DMS53 (cell line): ENCODE data around the gene FBXW7.

Source experiments
- DNase-seq: peaks from one replicate; lab custom pipeline; 2025; lab: John Stamatoyannopoulos, UW

The FBXW7 gene

DNA sequence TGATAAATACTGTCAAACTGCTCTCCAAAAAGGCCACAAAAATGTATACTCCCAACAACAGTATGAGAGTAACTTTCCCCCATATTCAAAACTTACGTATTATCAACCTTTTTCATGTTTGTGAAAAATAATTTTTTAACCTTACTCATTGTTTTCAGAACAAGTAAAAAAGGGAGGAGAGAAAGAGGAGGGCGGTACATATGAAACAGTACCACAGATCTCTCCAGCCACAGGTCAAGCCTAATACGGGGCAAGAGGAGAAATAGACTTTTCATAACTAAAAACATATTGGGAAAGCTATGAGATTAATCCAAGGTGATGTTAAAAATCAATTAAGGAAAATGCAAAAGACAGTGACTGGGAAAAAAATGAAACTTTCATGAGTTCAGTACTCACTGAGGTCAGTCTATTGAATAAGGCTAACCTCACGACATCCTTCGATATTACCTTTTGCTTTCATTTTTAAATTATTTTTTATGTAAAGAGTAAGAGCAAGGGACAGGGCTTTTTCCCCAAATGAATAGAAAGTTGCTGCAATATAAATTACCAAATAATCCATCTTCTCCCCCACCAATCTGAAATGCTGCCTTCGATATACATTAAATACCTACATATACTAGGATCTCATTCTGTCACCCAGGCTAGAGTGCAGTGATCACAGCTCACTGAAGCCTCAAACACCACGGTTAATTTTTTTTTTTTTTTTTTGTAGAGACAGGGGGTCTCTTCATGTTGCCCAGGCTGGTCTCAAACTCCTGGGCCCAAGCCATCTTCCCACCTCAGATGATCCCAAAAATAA, 25.3 kb downstream of the FBXW7 start:
- no peak for DNase-seq

DNA sequence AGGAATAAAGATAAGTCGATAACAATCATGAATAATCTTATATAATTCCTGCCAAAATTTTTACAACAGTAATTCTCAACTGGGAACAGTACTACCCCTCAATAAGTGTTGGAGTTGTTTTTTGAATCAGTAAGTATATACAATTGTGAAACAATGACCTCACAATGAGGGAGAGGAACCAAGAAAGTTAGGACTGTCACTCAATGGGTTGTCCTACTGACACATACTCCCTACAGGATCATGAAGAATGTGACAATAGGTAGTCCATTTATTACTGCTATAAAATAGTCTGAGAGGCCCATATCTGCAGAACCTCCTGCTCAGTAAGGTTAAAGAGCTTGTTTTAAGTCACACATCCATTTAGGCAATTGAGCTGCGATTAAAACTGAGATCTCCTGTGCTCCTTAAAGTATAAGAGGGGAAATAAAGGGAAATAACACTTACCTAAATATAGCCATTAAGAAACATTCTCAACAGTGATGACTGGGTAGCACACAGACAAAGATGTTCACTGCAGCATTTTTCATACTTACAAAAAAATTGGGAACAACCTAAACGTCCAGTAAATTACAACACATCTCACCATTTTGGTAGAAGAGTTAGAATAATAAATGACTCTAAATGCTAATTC, 26.2 kb downstream of the FBXW7 start:
- DNase-seq = no peak

DNA sequence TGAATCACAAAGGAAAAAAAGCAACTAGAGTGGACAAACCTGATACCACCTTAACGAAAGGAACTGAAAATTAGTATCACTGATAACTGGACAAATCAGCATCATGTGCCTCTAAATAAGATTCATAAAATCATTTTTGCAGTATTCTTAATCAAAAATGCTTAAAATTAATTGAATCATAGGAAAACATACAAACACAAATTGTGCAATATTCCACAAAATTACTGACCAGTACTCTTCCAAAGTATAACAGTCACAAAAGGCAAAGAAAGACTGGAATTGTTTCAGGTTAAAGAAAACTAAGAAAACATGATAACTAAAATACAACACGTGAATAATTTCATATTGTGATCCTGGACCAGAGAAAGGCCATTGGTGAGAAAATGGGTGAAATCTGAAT, 27.1 kb downstream of the FBXW7 start:
- no peak for DNase-seq

DNA sequence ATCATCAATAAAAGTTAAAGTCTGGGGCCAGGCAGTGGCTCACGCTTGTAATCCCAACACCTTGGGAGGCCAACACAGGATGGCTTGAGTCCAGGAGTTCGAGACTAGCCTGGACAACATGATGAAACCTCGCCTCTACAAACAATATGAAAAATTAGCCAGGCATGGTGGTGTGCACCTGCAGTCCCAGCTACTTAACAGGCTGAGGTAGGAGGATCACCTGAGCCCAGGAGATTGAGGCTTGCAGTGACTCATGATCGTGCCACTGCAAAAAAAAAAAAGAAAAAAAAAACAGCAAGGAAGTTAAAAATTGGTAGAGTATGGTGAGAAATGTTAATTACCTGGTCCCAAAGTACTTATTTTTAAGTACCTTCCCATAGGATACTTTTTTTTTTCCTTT, 27.5 kb downstream of the FBXW7 start:
- peak; percentile 80 for DNase-seq

DNA sequence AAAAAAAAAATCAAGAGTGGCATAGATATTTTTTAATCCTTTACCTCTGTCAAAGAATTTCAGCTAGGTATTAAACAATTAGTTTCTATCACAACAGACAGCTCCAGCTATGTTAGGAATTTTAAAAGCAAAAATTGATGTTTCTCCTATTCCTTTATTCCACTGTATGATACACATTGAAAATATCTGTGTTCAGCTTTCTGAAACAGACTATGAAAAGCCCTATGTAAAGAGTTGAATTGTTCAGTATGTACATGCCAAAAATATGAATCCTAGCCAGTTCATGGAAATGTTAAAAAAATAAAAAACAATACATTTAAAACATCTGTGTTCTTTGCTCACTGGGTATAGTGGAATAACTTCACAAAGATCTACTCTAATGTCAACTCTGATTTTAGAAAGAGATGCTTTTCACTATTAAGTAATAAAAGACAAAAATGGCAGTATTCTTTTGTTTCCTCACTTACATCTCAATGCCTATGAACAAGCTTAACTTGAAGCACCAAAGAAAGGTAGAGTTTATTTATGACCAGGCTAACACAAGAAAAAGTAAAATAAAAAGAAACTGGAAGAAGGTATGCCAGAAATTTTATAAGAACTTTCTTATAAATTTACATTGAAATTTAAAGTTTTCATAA, 32.1 kb downstream of the FBXW7 start:
- no peak for DNase-seq

DNA sequence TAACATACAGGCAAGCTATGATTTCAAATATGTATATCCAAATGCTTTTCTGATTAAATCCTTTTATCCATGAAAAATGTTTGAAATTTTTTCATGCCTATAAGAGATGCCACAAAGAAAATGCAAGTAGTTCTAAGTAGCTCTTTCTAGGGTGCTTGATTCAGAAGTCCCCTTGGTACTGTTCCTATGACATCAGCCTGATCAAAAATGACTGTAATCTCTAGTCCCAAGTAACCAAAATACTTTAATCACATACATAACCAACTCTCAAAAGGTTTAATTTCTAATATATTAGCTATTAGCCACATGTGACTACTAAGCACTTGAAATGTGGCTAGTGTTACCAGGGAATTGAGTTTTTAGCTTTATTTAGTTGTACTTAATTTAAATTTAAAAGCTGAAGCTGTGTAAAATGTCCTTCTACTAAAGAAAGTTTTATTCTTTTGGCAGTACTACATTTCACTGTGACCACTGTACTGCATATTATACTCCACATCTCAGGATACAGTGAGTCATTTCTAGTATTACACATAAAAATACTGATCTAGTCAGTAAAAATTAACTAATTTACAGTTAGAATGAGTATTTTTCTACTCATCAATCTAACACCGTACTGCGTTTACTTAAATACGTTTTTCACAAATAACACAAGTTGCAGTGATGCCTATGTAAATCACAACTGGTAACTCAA, 33.9 kb downstream of the FBXW7 start:
- DNase-seq = no peak

DNA sequence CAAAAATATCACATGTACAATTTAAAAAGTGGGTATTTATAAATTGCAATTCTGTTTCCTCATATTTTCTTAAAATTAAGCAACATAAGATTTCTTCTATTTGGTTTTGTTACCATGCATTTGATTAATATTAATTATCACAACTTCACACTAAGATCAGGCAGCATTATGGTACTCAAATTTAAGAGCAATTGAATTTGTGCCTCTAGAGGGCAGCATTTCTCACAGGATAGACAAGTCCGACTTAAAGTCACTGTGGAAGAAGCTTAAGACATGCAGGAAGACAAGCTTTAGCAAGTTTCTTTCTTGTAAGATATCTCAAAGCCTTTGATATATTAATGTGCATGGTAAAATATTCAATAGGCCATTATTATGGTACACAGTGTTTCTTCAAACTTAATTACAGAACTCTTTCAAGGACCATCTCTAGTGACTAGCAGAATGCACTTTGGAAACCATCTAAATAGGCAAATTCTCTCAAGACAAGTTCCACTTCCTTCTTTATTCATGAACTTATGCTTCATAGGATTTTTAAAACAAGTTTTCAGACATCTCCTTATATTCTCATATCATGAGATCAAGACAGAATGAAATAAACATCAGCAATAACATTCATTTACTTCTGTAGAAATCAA, 35.0 kb downstream of the FBXW7 start:
- DNase-seq = peak; percentile 84

DNA sequence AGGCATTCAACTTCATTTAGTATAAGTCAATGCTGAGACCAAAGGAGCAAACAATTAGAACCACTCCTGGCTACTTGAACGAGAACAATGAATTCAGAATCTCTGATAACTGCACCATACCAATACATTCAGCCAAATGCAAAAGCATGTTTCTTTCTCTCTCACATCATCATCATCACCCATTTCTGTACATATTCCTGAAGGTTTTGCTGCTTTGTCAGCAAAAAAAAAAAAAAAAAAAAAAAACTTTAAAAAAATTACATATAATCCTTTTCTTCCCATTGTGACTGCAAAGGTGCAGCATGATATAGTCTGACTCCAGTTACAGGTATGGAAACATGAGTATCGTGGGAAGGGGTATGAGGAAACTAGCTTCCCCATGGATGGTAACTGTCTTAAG, 35.6 kb downstream of the FBXW7 start:
- DNase-seq = no peak

DNA sequence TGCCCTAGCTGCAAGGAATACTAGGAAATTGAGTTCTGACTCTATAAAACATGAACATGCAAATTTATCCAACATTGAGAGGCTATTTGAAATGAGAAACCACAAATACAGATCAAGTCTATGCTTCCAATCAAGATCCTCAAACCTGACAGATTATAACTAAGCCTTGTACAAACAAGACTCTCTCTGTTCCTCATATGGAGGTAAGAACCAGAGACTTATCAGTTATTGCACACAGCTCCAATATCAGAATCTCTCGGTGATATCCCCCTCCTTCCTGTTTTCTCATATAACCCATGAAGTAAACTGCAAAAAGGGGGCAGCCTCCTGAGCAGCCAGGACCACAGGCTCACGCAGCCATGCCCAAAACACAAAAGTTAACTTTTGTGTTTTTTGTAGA, 36.5 kb downstream of the FBXW7 start:
- DNase-seq = peak; percentile 42

DNA sequence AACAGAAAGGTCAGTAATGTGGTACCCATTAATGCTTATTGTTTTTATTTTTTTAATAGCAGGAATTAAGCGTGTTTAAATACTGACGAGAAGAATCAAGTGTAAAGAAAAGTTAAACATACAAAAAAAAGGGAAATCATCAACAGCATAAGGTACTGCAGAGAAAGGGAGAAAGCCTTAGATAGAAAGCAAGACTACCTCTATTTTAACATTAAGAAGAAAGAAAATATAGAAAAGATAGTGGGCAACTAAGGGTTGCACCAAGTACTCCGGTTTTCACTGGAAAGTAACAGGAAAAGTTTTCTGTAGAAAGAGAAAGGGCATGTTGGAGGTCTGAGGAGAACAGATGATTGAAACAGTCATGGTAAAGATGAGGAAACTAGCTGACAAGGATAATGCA, 41.9 kb downstream of the FBXW7 start:
- no peak for DNase-seq

DNA sequence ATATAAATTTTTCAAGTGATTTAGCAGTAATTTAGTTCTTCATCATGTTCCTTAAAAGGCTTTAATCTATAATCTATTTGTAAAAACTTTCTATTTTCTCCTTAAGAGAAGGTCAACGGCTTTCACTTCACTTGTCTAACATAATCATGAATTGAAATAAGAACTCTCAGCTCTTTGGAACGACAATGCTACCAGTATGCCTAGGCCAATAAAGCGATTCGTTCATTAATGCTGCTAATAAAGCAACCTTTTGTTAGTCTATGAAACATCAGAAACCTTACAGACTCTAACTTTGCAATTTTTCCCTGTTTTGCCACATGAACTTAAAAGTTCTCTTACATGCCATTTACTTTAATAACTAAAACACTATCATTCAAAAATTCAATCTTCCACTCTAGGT, 47.6 kb downstream of the FBXW7 start:
- DNase-seq = no peak

DNA sequence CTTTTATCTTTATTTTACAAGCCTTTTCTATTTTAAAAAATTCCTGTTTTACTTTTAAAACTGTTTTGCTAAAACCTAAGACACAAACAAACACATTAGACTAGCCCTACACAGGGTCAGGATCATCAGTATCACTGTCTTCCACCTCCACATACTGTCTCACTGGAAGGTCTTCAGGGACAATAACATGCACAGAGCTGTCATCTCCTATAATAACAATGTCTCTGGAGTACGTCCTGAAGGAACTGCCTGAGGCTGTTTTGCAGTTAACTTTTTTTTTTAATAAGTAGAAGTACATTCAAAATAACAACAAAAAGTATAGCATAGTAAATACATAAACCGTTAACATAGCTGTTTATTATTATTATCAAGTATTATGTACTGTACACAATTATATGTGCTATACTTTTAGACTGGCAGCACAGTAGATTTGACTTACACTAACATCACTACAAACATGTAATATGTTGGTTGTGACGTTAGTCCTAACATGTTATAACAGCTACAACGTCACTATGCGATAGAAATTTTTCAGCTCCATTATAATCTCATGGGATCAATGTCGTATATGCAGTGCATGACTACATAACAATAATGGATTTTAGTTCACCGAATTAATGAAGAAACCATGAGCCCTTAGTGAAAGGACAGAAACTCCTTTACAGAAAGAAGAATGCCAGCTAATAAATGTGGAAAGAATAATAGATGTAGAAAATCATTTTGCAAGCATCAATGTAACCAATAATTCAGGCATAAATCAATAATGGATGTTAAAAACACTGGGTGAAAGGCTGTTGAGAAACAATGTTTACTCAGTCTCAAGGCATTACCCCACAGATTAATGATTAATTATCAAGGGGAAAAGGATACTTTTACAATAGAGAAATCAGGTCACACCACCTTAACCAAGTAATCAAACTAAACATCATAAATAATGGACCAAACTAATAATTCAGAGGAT, 49.2 kb downstream of the FBXW7 start:
- DNase-seq = peak; percentile 71

DNA sequence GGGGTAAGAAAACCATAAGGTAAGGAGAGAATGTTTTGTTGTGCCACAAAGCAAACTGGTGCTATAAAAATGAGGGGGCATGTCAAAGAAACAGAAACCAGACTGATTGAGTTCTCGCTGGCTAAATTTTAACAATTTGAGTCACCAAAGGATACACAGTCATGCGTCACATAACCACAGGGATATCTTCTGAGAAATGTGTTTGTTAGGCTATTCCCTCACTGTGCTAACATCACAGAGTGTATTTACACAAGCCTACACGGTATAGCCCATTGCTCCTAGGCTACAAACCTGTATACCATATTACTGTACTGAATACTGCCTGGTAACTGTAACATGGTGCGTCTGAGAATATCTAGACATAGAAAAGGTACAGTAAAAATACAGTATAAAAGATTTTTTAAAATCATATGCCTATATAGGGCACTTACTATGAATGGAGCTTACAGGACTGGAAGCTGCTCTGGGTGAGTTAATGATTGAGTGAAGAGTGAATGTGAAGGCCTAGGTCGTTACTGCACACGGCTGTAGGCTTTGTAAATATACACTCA, 50.1 kb downstream of the FBXW7 start:
- DNase-seq = peak; percentile 94

DNA sequence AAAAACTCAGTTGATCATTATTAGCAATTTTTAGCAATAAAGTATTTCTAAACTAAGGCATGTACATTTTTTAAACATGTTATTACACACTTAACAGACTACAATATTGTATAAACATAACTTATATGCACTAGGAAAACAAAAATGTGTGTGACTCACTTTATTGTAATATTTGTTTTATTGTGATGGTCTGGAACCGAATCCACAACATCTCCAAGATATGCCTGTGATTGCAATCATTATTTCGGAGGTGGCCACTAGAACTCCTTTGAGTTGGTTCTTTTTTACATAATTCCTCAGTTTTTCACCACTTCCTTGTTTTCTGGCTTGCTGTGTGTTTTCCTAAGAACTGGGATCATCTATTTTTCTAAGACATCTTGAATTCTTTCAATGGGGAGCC, 53.7 kb downstream of the FBXW7 start:
- DNase-seq = no peak

DNA sequence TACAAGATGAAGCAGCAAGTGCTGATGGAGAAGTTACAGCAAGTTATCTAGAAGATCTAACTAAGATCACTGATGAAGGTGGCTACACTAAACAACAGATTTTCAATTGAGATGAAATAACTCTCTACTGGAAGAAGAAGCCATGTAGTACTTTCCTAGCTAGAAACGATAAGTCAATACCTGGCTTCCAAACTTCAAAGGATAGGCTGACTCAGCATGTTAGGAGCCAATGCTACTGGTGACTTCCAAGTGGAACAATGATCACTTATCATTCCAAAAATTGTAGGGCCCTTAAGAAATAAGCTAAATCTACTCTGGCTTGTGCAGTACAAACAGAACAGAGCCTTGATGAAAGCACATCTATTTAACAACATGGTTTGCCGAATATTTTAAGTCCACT, 55.0 kb downstream of the FBXW7 start:
- DNase-seq = no peak

DNA sequence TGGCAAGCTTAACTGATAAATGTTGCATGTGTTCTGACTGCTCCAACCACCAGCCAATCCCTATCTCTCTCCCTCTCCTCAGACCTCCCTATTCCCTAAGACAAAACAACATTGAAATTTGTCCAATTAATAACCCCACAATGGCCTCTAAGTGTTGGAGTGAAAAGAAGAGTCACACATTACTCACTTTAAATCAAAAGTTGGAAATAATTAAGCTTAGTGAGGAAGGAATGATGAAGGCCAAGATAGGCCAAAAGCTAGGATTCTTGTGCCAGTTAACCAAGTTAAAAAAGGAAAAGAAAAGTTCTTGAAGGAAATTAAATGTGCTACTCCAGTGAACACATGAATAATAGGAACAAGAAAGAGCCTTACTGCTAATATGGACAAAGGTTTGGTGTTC, 55.6 kb downstream of the FBXW7 start:
- no peak for DNase-seq

DNA sequence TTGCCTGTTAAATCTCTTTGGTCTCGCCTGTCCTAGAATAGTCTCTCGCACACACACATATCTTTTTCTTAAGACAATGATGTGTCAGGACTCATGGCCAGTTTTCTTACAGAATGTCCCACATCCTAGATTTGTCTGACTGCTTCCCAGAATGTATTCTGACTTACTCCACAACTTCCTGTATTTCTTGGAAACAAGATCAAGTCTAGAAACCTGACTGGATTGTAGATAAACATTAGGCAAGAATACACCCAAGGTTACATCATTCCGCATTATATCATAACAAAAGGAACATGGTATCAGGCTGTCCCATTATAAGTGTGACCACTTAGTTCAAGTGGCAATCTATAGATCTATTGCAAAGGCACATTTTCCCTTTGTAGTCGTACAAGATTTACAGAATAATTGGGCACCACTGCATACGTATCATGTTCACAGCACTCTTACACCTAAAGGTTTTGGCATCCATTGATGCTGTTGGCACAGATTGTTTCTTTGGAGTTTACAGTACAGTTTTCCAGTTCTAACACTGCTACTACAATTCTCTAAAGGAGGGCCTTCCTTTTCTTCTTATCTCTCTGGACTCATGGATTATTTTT, 56.4 kb downstream of the FBXW7 start:
- DNase-seq = peak; percentile 7

DNA sequence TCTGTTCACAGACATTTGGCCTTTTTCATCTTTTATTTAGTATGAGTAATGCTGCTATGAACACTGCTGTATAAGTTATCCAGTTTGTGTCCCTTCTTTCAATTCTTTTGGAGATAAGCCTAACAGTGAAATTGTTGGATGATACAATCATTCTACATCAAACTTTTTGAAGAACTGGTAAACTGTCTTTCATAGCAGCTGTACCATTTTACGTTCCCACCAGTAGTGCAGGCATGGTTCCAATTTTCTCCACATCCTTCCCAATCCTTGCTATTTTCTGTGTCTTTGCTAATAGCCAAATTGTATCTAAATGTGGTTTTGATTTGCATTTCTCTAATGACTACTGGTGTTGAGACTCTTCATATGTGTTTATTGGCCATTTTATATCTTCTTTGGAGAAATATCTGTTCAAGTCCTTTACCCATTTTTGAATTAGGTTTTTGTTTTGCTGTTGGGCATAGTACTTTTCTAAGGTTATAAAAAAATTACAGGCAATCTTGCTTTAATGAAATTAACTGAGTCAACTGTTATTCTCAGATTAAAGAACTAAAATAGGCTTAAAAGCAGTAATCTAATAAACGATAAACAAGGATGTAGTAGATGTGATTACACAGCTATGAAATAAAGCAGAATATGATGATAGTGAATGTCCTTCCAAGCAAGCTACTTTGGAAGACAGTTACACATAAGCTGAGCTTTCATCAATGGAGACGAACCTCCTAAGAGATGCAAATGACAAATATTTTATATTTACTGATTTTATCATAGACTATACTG, 57.2 kb downstream of the FBXW7 start:
- no peak for DNase-seq

DNA sequence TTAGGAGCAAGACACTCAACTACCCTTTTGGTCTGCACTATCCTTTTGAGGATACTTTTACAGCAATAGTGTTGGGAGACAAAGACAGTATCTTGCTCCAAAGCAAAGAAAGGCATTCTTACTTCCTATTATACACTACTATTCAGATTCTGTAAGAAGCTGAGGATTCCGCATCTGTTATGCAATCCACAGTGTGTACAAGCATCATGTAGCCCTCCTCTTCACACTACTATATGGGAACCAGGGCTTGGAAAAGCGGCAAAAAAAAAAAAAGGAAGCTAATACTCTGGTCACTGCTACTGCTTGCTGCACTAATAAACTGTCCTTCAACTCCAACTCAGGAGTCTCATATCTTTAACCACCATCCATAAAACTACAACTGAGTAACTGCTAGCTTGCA, 59.1 kb downstream of the FBXW7 start:
- DNase-seq = peak; percentile 19
